WTC11 (cell line): ENCODE measurements around the gene ADGRL2. TPM values are rescaled to one million over a fixed set of nuclear protein-coding genes. Genes with fewer than 3 reads are reported as not detected.
A peak's percentile ranks its signal among the peaks of the same experiment; 100 is the strongest.
"Not testable (repeated sequence)": the region's sequence is repeated elsewhere in the genome, so short reads cannot be mapped to it uniquely, and the experiment has no call there.

Source experiments
- ATAC-seq: fragments of 200-7000 bp; cut with Tn5 transposase; 2 replicates; pipeline ENCODE4 v1.10.0; 2021; ENCODE audit warnings: mild to moderate bottlenecking, moderate library complexity
- CTCF ChIA-PET: fragments of 300-600 bp; sonication (Branson Sonifier 250); formaldehyde crosslinking; loops from one replicate; lab custom pipeline; 2021; ENCODE audit warnings: antibody characterized with exemption; lab: Charles Lee
- POLR2A ChIA-PET: fragments of 350-600 bp; sonication (Branson Sonifier 250); formaldehyde crosslinking; loops from one replicate; lab custom pipeline; 2021; ENCODE audit warnings: antibody characterized with exemption; lab: Charles Lee
- DNase-seq: peaks from one replicate; pipeline ENCODE4 v3.0.0; 2021; ENCODE audit warnings: low spot score
- H3K27ac Mint-ChIP-seq: 2 replicates; pipeline ENCODE4 v1.8.0; 2021; ENCODE audit warnings: mixed read lengths
- H3K27me3 Mint-ChIP-seq: 2 replicates; pipeline ENCODE4 v1.8.0; 2021; ENCODE audit warnings: low read depth, mild to moderate bottlenecking, moderate library complexity, mixed read lengths
- H3K36me3 Mint-ChIP-seq: 2 replicates; pipeline ENCODE4 v1.8.0; 2021; ENCODE audit warnings: mixed read lengths
- H3K4me1 Mint-ChIP-seq: 2 replicates; pipeline ENCODE4 v1.8.0; 2022; ENCODE audit warnings: mixed read lengths
- H3K4me3 Mint-ChIP-seq: 2 replicates; pipeline ENCODE4 v1.8.0; 2021; ENCODE audit warnings: mild to moderate bottlenecking, moderate library complexity, mixed read lengths
- H3K9me3 Mint-ChIP-seq: 2 replicates; pipeline ENCODE4 v1.8.0; 2021; ENCODE audit warnings: mixed read lengths
- ATF2 ChIP-seq: sonication (generic); formaldehyde crosslinking; IDR thresholded peaks from 2 replicates; pipeline ENCODE4 v1.8.1; 2022; ENCODE audit warnings: low read depth, missing genetic modification reagents, borderline replicate concordance
- ATF3 ChIP-seq: sonication (generic); formaldehyde crosslinking; conservative IDR thresholded peaks from 2 replicates; pipeline ENCODE4 v1.8.1; 2022; ENCODE audit warnings: mild to moderate bottlenecking, missing genetic modification reagents
- E2F5 ChIP-seq: sonication (generic); formaldehyde crosslinking; IDR thresholded peaks from 2 replicates; pipeline ENCODE4 v1.8.1; 2022; ENCODE audit warnings: mild to moderate bottlenecking, moderate library complexity, missing genetic modification reagents
- HMGXB4 ChIP-seq: sonication (generic); formaldehyde crosslinking; IDR thresholded peaks from 2 replicates; pipeline ENCODE4 v1.8.1; 2023; ENCODE audit warnings: mild to moderate bottlenecking, moderate library complexity, missing genetic modification reagents
- KAT7 ChIP-seq: sonication (generic); formaldehyde crosslinking; IDR thresholded peaks from 2 replicates; pipeline ENCODE4 v1.8.1; 2023; ENCODE audit warnings: missing genetic modification reagents, mild to moderate bottlenecking, borderline replicate concordance
- MAX ChIP-seq: sonication (generic); formaldehyde crosslinking; IDR thresholded peaks from 2 replicates; pipeline ENCODE4 v1.8.0; 2022; ENCODE audit warnings: mild to moderate bottlenecking, missing genetic modification reagents
- NFATC4 ChIP-seq: fragments of 250-450 bp; sonication (Bioruptor Pico); IDR thresholded peaks from 2 replicates; pipeline ENCODE4 v1.9.0; 2021; ENCODE audit warnings: mild to moderate bottlenecking
- RORB ChIP-seq: fragments of 250-450 bp; sonication (Bioruptor Pico); IDR thresholded peaks from 2 replicates; pipeline ENCODE4 v1.9.0; 2021; ENCODE audit warnings: mild to moderate bottlenecking
- ZBTB43 ChIP-seq: sonication (generic); formaldehyde crosslinking; IDR thresholded peaks from 2 replicates; pipeline ENCODE4 v1.8.1; 2023; ENCODE audit warnings: mild to moderate bottlenecking, missing genetic modification reagents
- ZNF219 ChIP-seq: sonication (generic); formaldehyde crosslinking; IDR thresholded peaks from 2 replicates; pipeline ENCODE4 v1.8.0; 2023; ENCODE audit warnings: missing genetic modification reagents, mild to moderate bottlenecking, borderline replicate concordance
- ZNF232 ChIP-seq: sonication (generic); formaldehyde crosslinking; IDR thresholded peaks from 2 replicates; pipeline ENCODE4 v1.8.0; 2022; ENCODE audit warnings: mild to moderate bottlenecking, missing genetic modification reagents
- ZNF263 ChIP-seq: sonication (generic); formaldehyde crosslinking; IDR thresholded peaks from 2 replicates; pipeline ENCODE4 v1.8.1; 2022; ENCODE audit warnings: low read depth, mild to moderate bottlenecking, moderate library complexity, missing genetic modification reagents
- ZNF281 ChIP-seq: sonication (generic); formaldehyde crosslinking; IDR thresholded peaks from 2 replicates; pipeline ENCODE4 v1.8.0; 2023; ENCODE audit warnings: mild to moderate bottlenecking, missing genetic modification reagents
- ZNF423 ChIP-seq: fragments of 250-450 bp; sonication (Bioruptor Pico); IDR thresholded peaks from 2 replicates; pipeline ENCODE4 v2.1.2; 2022; ENCODE audit warnings: mild to moderate bottlenecking, moderate library complexity
- ZNF532 ChIP-seq: fragments of 250-450 bp; sonication (Bioruptor Pico); IDR thresholded peaks from 2 replicates; pipeline ENCODE4 v1.9.0; 2021; ENCODE audit warnings: mild to moderate bottlenecking, borderline replicate concordance
- total RNA-seq: library from RNA; stranded (reverse); gene quantifications from 3 replicates; pipeline ENCODE4 v1.2.3, GENCODE V29; 2021

The ADGRL2 gene
- total RNA-seq, 1 experiment from 2014 or later = 71.6 TPM

GRCh38 chr1:81867235-81867634 is 66.5 kb downstream of the ADGRL2 start (continued):
- TF ChIP-seq ZNF532 (CRISPR knock-in tag) = no peak
- TF ChIP-seq ZNF281 (CRISPR knock-in tag) = no peak

GRCh38 chr1:81869307-81869706 is 68.6 kb downstream of the ADGRL2 start:
- DNase-seq (no peak), ATAC-seq (no peak)
- H3K27ac Mint-ChIP-seq = no peak overlapping the region
- H3K9me3 Mint-ChIP-seq = peaks cover 10% of the 10 kb centered on the region
- no peak overlapping the region for H3K4me3 Mint-ChIP-seq
- no peak for TF ChIP-seq MAX (CRISPR knock-in tag)
- TF ChIP-seq NFATC4 (CRISPR knock-in tag) = no peak
- ChIA-PET CTCF (no interaction called here), POLR2A (no interaction called here)
- no peaks in the 10 kb centered on the region for H3K27me3 Mint-ChIP-seq
- peaks cover 17% of the 10 kb centered on the region for H3K36me3 Mint-ChIP-seq
- peaks cover 23% of the 10 kb centered on the region for H3K4me1 Mint-ChIP-seq

GRCh38 chr1:81871091-81871490 is 70.4 kb downstream of the ADGRL2 start:
- H3K27ac Mint-ChIP-seq, ATAC-seq, H3K4me3 Mint-ChIP-seq, DNase-seq, H3K27me3 Mint-ChIP-seq, POLR2A ChIA-PET, CTCF ChIA-PET: not testable (repeated sequence)
- Mint-ChIP-seq H3K36me3 (peaks cover 17% of the 10 kb centered on the region), H3K4me1 (peaks cover 39% of the 10 kb centered on the region), H3K9me3 (peaks cover 10% of the 10 kb centered on the region)

GRCh38 chr1:81873946-81874345 is 73.2 kb downstream of the ADGRL2 start:
- Mint-ChIP-seq H3K9me3 (peaks cover 10% of the 10 kb centered on the region), H3K27ac (peak overlapping the region; percentile 82), H3K27me3 (no peaks in the 10 kb centered on the region), H3K36me3 (peaks cover 13% of the 10 kb centered on the region), H3K4me1 (peaks cover 64% of the 10 kb centered on the region), H3K4me3 (no peak overlapping the region)
- ChIA-PET CTCF (no interaction called here), POLR2A (no interaction called here)
- no peak for TF ChIP-seq ATF2 (CRISPR knock-in tag)
- no peak for TF ChIP-seq HMGXB4 (CRISPR knock-in tag)
- TF ChIP-seq ZNF263 (CRISPR knock-in tag) = no peak
- no peak for TF ChIP-seq RORB (CRISPR knock-in tag)
- TF ChIP-seq ZBTB43 (CRISPR knock-in tag) = no peak
- TF ChIP-seq E2F5 (CRISPR knock-in tag) = no peak
- TF ChIP-seq ZNF219 (CRISPR knock-in tag) = no peak
- no peak for TF ChIP-seq ATF3 (CRISPR knock-in tag)
- TF ChIP-seq ZNF232 (CRISPR knock-in tag) = no peak
- no peak for TF ChIP-seq KAT7 (CRISPR knock-in tag)
- no peak for TF ChIP-seq ZNF423 (CRISPR knock-in tag)
- no peak for DNase-seq
- ATAC-seq = no peak
